Activated naive CD8-positive, alpha-beta T cell (primary cell): ENCODE measurements around the gene TANGO2.
A peak's percentile ranks its signal among the peaks of the same experiment; 100 is the strongest.

Experiments used
- H3K27ac Mint-ChIP-seq: one replicate; pipeline ENCODE4 v1.8.0; 2021; ENCODE audit warnings: mixed read lengths
- H3K27me3 Mint-ChIP-seq: one replicate; pipeline ENCODE4 v1.8.0; 2021; ENCODE audit warnings: mixed read lengths
- H3K36me3 Mint-ChIP-seq: one replicate; pipeline ENCODE4 v1.8.0; 2021; ENCODE audit warnings: mixed read lengths
- H3K4me1 Mint-ChIP-seq: one replicate; pipeline ENCODE4 v1.8.0; 2021; ENCODE audit warnings: low read depth, mixed read lengths
- H3K4me3 Mint-ChIP-seq: one replicate; pipeline ENCODE4 v1.8.0; 2021; ENCODE audit warnings: mild to moderate bottlenecking, mixed read lengths
- H3K9me3 Mint-ChIP-seq: one replicate; pipeline ENCODE4 v1.8.0; 2021; ENCODE audit warnings: low read depth, mixed read lengths

The TANGO2 gene

DNA sequence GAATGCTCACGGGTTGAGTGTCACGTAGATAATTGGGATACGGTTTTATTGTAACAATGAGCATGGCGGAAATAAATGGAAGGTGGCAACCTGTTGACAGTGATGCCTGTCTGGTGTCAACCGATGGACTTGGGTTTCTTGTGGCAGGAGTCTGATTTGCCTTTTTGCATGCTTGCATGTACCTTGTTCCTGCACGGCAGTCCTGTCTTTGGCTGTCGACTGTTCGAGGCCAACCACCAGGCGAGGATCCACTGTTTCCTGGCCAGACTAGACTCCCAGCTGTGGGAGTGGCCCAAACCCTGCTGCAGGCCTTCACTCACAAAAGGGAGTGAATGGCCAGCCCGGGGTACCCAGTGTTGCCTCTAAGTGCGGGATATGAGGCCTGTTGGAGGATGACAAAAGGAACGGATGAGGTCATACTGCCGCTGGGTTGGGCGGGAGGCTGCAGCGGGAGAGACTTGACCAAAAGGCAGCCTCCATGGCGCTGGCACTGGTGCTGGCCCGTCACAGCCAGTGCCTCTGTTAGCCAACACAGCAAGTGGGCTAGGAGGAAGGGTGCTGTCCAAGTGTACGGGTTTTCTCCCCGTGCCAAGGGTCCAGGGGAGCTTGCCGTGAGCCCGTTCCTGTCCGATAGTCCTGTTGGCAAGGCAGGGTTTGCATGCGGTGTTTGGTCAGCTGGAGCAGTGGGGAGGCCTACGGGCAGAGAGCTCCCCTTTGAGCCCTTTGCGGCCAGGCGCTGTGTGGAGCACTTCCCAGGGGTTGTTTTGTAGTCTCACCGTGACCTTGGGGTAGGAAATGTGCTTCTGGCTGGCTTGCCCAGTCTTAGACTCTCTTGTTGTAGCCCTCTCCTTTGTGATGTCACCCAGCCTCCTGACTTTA, 60.1 kb downstream of the TANGO2 start:
- H3K4me3 Mint-ChIP-seq = peak overlapping the region; percentile 82
- H3K4me1 Mint-ChIP-seq = peaks cover 45% of the 10 kb centered on the region
- H3K9me3 Mint-ChIP-seq = no peaks in the 10 kb centered on the region
- H3K27ac Mint-ChIP-seq = peak overlapping the region; percentile 90
- no peaks in the 10 kb centered on the region for H3K27me3 Mint-ChIP-seq
- H3K36me3 Mint-ChIP-seq = no peaks in the 10 kb centered on the region

DNA sequence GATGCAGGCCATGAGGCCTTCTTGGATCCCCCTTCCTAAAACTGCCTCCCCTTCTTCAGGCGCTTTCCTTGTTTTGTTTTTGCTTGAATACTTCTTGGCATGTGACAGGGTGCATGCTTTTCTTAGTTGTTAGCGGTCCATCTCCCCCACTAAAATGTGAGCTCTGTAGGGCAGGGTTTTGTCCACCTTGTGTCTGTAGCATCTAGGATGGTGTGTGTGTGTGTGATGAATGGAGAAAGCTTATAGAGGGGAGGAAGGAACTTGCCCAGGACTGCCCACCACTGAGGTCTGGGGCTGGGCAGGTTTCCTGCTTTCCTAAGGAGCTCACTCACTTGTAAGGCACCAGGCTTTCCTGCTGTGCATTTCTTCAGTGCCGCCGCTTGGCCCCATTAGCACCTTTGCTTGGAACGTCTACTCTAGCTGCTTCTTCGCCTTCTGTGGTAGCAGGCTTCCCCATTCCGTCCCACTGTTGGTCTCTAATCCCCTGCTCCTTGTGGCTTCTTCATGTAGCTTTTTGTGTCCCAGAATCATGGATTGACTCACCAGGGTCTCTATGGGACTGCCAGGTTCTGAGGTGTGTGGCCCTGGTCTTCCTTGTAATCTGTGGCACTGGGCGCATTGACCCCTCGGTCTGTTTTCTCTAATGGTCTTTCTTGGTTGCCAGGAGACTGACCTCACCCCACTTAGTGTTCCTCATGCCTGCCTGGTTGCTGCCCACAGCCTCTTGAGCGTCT, 62.4 kb downstream of the TANGO2 start:
- H3K36me3 Mint-ChIP-seq = peaks cover 7% of the 10 kb centered on the region
- peak overlapping the region; percentile 57 for H3K4me3 Mint-ChIP-seq
- H3K4me1 Mint-ChIP-seq = peaks cover 54% of the 10 kb centered on the region
- peak overlapping the region; percentile 71 for H3K27ac Mint-ChIP-seq
- H3K27me3 Mint-ChIP-seq = no peaks in the 10 kb centered on the region
- H3K9me3 Mint-ChIP-seq = no peaks in the 10 kb centered on the region

DNA sequence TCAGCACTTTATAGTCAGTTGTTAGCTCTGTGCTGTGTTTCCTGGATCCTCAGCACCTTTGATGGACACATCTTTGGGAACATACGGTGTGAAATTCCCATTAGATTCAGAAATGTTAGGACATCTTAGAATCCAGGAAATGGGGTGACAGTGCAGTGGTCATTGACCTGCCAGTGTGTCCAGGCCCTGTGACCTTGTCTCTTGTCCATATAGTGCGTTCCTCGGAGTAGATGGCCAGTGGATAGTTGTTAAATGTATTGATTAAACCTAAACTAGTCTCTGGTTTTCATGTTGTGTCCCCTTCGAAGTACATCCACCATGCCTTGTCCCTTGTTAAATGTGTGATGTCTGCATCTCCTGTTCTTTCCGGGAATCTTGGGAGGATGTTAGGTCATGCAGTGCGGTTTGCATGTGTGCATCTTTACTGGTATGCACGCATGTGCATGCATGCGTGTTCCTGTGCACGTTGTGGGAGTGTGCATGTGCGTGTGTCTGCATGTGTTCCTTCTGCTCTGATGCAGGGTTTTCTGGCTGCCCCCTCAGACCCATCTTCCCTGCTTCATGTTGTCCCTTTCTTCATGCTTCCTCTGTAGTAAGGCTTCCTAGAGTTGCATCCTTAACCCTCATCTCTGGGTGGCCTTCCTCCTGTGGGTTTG, 63.1 kb downstream of the TANGO2 start:
- no peaks in the 10 kb centered on the region for H3K27me3 Mint-ChIP-seq
- H3K9me3 Mint-ChIP-seq = no peaks in the 10 kb centered on the region
- H3K27ac Mint-ChIP-seq = peak overlapping the region; percentile 58
- peaks cover 55% of the 10 kb centered on the region for H3K4me1 Mint-ChIP-seq
- peaks cover 7% of the 10 kb centered on the region for H3K36me3 Mint-ChIP-seq
- H3K4me3 Mint-ChIP-seq = peak overlapping the region; percentile 57

DNA sequence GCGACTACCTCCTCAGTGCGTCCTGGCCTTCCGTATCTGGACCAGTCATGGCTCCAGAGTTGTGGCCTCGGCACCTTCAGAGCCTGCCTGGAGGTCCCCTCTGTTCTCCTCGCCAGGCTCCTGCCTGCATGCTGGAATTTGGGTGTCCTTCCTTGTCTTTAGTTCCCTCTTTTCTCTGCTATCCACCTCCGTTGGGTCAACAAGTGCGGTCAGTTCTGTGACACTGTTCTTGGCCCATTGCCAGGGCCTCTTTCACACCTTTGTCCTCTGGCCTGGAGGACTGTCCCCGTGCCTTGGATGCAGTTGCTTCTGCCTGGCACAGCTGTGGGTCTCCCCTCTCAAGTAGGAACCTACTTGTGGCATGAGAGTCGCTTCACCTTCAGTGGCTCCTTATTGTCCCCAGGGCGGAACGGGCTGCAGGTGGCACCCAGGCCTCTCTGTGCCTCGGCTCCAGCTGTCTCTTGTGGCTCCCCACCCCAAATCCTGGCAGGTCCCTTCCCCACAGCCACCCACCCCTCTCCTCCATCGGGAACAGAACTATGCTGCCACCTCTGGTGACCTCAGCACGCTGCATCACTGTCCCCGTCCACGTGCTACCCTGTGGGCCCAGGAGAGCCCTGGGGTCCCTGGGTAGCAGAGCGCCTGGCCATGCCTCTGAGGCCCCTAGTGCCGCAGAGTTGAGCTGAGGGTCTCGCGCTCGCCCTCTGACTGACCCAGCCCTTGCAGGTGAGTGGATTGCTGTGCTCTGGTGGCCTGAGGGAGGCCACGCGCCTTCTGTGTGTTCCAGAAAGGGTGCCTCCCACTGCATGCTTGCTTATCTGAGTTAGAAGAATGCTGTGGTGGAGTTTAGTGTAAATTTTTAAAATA, 63.9 kb downstream of the TANGO2 start:
- Mint-ChIP-seq H3K4me1 (peaks cover 60% of the 10 kb centered on the region), H3K9me3 (no peaks in the 10 kb centered on the region), H3K27ac (peak overlapping the region; percentile 58), H3K4me3 (no peak overlapping the region), H3K36me3 (peaks cover 7% of the 10 kb centered on the region), H3K27me3 (no peaks in the 10 kb centered on the region)

DNA sequence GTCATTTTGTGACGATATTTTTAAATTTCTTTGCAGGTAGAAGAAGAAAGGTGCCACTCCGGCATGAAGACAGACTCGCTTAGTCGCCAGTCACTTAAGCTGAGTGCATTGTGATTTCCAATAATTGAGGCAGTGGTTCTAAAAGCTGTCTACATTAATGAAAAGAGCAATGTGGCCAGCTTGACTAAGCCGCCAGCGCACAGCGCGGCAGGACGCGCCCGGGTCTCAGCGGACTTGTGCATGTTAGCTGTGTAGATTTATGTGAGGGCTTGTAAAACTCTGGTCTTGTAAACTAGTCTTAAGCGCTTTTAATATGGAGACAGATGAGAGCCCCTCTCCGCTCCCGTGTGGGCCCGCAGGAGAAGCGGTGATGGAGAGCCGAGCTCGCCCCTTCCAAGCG, 64.7 kb downstream of the TANGO2 start:
- H3K27me3 Mint-ChIP-seq = no peaks in the 10 kb centered on the region
- peaks cover 67% of the 10 kb centered on the region for H3K4me1 Mint-ChIP-seq
- H3K36me3 Mint-ChIP-seq = peaks cover 12% of the 10 kb centered on the region
- no peaks in the 10 kb centered on the region for H3K9me3 Mint-ChIP-seq
- H3K27ac Mint-ChIP-seq = no peak overlapping the region
- H3K4me3 Mint-ChIP-seq = no peak overlapping the region

DNA sequence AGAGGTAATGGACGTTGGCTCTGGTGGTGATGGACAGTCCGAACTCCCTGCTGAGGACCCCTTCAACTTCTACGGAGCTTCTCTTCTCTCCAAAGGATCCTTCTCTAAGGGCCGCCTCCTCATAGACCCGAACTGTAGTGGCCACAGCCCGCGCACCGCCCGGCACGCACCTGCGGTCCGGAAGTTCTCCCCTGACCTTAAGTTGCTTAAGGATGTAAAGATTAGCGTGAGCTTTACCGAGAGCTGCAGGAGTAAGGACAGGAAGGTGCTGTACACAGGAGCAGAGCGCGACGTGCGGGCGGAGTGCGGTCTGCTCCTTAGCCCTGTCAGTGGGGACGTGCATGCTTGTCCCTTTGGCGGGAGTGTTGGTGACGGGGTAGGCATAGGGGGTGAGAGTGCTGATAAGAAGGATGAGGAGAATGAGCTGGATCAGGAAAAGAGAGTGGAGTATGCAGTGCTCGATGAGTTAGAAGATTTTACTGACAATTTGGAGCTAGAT, 65.2 kb downstream of the TANGO2 start:
- Mint-ChIP-seq H3K27me3 (no peaks in the 10 kb centered on the region), H3K9me3 (no peaks in the 10 kb centered on the region), H3K27ac (no peak overlapping the region), H3K36me3 (peaks cover 14% of the 10 kb centered on the region), H3K4me1 (peaks cover 67% of the 10 kb centered on the region), H3K4me3 (no peak overlapping the region)

DNA sequence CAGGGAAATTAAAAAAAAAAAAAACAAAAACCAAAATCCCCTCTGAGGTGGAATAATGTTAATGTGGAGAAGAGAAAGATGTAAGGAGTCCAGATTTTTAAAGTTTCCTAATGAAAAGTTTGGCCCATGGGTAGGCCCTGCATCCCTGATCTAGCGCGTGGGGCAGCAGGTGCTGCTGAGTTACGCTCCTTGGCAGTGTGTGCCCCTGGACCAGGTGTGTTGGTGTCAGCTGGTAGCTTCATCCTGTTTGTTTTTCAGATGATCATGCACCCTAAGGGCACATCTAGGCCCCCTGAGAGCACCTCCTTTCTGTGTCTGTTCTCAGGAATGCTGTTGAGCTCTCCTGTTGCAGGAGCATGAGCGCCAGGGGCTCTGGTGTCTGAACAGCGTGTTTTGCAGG, 65.9 kb downstream of the TANGO2 start:
- Mint-ChIP-seq H3K36me3 (peaks cover 16% of the 10 kb centered on the region), H3K4me1 (peaks cover 67% of the 10 kb centered on the region), H3K9me3 (no peaks in the 10 kb centered on the region), H3K27ac (peak overlapping the region; percentile 16), H3K4me3 (no peak overlapping the region), H3K27me3 (no peaks in the 10 kb centered on the region)

DNA sequence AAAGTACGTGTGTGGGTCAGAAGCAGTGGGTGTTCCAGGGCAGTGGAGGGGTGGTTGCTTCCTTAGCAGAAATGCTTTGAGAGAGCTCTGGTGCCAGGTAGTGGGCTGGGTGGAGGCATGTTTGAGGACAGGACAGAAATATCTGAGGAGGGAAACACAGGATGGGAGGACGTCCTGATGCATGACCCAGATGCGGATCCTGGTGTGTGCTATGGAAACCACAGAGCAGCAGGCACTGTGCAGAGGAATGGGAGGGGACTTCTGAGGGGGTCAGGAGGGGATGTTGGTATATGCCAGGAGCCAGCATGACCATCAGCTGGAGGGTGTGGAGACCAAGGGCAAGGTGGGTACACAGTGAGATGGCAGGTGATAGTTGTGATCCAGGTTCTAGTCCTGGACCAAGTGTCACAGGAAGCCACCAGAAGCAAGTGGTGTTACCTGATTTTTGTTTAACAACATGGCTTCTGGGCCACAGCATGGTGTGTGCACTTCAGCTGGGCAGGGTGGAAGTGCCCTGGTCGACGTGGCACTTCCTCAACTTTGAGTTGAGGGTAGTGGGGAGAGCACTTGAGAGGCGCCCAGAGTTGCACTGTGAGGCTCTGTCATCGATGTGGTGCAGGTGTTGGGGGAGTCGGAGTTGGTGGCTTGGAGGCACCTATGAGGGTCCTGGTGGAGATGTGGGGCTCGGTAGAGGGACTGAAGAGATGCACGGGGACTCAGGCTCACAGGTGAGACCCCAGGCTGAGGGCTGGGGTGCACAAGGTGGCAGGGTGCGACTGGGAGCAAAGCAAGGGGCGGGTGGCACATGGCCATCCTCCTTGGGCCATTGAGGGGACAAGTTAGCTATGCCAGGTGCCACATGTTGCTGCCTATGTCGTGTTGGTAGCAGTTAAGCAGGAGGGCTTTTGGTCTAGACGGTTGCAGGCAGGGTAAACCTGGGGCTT, 66.7 kb downstream of the TANGO2 start:
- no peak overlapping the region for H3K4me3 Mint-ChIP-seq

DNA sequence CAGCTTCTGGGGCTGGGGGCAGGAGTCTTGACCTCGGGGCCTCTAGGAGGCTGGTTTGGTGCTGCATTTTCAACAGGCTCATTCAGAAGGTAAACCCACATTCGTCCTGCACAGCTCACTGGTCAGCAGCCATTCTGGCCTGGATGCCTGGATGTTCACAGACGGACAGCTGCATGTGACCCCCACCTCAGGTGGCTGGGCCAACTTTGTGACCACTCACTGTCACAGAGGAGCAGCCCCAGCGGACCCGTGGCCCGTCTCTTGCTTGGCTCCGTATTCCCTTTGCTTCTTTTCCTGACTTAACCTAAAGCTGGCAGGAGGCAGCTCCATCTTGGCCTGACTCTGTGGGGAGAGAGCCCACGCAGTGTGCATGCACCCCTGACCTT, 67.3 kb downstream of the TANGO2 start:
- peaks cover 16% of the 10 kb centered on the region for H3K36me3 Mint-ChIP-seq
- H3K4me3 Mint-ChIP-seq = no peak overlapping the region
- H3K27me3 Mint-ChIP-seq = no peaks in the 10 kb centered on the region
- peaks cover 66% of the 10 kb centered on the region for H3K4me1 Mint-ChIP-seq
- H3K27ac Mint-ChIP-seq = no peak overlapping the region
- no peaks in the 10 kb centered on the region for H3K9me3 Mint-ChIP-seq

More for the DNA sequence above, 66.7 kb downstream of the TANGO2 start:
- peaks cover 70% of the 10 kb centered on the region for H3K4me1 Mint-ChIP-seq
- no peaks in the 10 kb centered on the region for H3K9me3 Mint-ChIP-seq
- H3K27ac Mint-ChIP-seq = no peak overlapping the region
- no peaks in the 10 kb centered on the region for H3K27me3 Mint-ChIP-seq
- peaks cover 16% of the 10 kb centered on the region for H3K36me3 Mint-ChIP-seq

DNA sequence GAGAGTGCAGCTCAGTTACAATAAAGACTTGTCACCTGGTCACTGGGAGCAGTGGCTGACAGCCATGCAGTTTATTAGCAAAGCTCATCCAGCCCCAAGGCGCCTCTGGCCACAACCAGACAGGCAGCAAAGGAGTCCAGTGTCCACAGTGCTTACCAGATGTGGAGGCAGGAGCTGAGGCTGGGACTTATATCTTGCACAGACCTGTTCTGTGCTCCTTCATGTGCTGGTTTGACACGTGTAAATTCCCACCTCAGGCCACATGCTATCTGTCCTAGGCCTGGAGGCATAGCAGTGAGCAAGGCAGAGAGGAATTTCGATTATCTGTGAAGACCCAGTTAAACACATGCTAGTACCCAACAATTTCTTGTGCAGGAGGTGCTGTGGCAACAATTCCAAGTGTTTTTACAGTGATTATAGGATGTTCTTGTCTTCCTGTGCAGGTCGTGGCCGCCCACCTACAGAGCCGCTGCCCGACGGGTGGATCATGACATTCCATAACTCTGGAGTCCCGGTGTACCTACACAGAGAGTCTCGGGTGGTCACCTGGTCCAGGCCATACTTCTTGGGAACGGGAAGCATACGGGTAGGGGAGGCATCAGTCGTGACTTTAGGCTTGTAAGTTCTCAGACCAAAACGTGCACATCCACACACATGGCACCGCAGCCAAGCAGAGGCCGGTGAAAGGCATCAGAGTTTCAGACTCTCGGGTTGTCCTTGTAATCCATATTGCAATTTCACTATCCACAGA, 68.5 kb downstream of the TANGO2 start:
- H3K36me3 Mint-ChIP-seq = peaks cover 16% of the 10 kb centered on the region
- H3K4me3 Mint-ChIP-seq = no peak overlapping the region
- peak overlapping the region; percentile 66 for H3K27ac Mint-ChIP-seq
- H3K4me1 Mint-ChIP-seq = peaks cover 57% of the 10 kb centered on the region
- H3K9me3 Mint-ChIP-seq = no peaks in the 10 kb centered on the region
- H3K27me3 Mint-ChIP-seq = no peaks in the 10 kb centered on the region

DNA sequence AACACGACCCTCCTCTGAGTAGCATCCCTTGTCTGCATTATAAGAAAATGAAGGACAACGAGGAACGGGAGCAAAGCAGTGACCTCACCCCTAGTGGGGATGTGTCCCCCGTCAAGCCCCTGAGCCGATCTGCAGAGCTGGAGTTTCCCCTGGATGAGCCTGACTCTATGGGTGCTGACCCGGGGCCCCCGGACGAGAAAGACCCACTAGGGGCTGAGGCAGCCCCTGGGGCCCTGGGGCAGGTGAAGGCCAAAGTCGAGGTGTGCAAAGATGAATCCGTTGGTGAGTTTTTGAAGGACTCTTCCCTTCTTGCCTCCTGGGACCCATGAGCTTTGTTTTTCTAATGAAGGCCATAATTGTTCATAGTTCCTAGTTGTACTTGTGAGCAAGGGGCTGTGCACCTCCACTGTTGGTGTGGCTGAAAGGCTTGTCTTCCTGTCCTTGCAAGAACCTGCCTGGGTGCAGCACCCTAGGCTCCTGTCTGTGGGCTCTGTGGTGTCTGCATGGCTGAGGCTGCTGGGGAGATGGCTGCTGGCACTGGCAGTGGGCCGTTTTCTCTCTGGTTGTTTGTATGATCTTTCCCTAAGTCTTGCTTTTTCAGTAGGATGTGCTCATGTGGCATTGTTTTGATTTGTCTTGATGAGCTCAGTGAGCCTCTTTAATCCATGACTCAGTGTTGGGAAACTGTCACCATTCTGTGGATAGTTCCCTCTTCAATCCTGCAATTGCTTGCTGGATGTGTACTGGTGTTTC, 69.2 kb downstream of the TANGO2 start:
- Mint-ChIP-seq H3K4me3 (no peak overlapping the region), H3K36me3 (peaks cover 16% of the 10 kb centered on the region), H3K27ac (peak overlapping the region; percentile 30), H3K27me3 (no peaks in the 10 kb centered on the region), H3K9me3 (no peaks in the 10 kb centered on the region), H3K4me1 (peaks cover 51% of the 10 kb centered on the region)

DNA sequence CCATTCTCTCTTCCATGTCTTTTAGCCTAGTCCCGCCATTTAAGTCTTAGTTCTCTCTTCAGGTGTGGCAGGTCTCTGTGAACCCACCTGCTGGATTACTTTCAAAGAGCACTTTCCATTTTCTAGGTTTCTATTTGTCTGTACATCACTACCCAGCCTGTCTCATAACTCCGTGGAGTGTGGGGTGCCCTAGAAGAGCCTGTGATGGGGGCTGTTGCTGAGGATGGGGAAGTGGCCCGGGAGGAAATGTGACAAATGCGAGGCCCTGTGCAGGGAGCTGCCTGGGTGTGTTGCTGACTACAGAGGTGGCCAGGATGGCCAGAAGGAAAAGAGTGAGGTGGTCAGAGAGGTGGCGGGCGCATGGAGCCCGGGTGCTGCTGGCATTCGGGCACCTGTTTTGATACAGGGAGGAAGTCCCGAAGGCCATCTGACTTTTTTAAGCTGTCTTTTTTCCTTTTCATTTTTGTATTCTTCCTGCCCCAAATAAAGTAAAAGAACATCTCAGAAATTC, 69.9 kb downstream of the TANGO2 start:
- no peaks in the 10 kb centered on the region for H3K9me3 Mint-ChIP-seq
- no peaks in the 10 kb centered on the region for H3K27me3 Mint-ChIP-seq
- H3K4me1 Mint-ChIP-seq = peaks cover 53% of the 10 kb centered on the region
- H3K36me3 Mint-ChIP-seq = peaks cover 22% of the 10 kb centered on the region
- peak overlapping the region; percentile 30 for H3K4me3 Mint-ChIP-seq
- peak overlapping the region; percentile 30 for H3K27ac Mint-ChIP-seq
